GM19099 (cell line): Measurements from ENCODE around the gene OGFOD2.

Experiments
- POLR2A ChIP-seq: IDR thresholded peaks from 3 replicates; pipeline ENCODE4 v1.6.1; 2011; ENCODE audit warnings: low read depth; ENCODE audit not compliant: insufficient read length; ENCODE audit errors: extremely low read depth

Gene OGFOD2

GRCh38 chr12:122963941-122964265 is 11.1 kb upstream of the OGFOD2 start:
- no peak for TF ChIP-seq POLR2A

GRCh38 chr12:122964439-122965257 is 10.4 kb upstream of the OGFOD2 start:
- TF ChIP-seq POLR2A, result no peak

- no peak for TF ChIP-seq POLR2A
These were observed 9.7 kb upstream of the OGFOD2 start for GRCh38 chr12:122965321-122965751.

GRCh38 chr12:122965851-122966742 is 8.9 kb upstream of the OGFOD2 start, which contains the start of gene ABCB9:
Gene ABCB9 (minus strand): TSS chr12:122966463. CDS start chr12:122960235, 6,228 bp downstream.
- TF ChIP-seq POLR2A, result peak; percentile 19

GRCh38 chr12:122966743-122967550 is 8.1 kb upstream of the OGFOD2 start:
- TF ChIP-seq POLR2A, result no peak

GRCh38 chr12:122968104-122968503 is 6.9 kb upstream of the OGFOD2 start:
- no peak for TF ChIP-seq POLR2A

- TF ChIP-seq POLR2A, result no peak
These were observed 5.4 kb upstream of the OGFOD2 start for GRCh38 chr12:122969676-122970075.

- TF ChIP-seq POLR2A, result peak; percentile 61
These were observed 661 bp upstream of the OGFOD2 start for GRCh38 chr12:122974274-122974891.

GRCh38 chr12:122975790-122976647 is 975 bp downstream of the OGFOD2 start:
- TF ChIP-seq POLR2A, result peak; percentile 18

- no peak for TF ChIP-seq POLR2A
These were observed 1.6 kb downstream of the OGFOD2 start for GRCh38 chr12:122976648-122976975.

GRCh38 chr12:122977153-122977552 is 2.1 kb downstream of the OGFOD2 start:
- no peak for TF ChIP-seq POLR2A

- no peak for TF ChIP-seq POLR2A
These were observed 2.8 kb downstream of the OGFOD2 start for GRCh38 chr12:122977655-122978392.

- no peak for TF ChIP-seq POLR2A
These were observed 3.5 kb downstream of the OGFOD2 start for GRCh38 chr12:122978507-122978955.
